Uterus (tissue), 4 donors: ENCODE results near the gene TP53BP1. TPM values are rescaled to one million over a fixed set of nuclear protein-coding genes. Genes with fewer than 3 reads are reported as not detected.

Experiments used
- DNase-seq, 2 donors: peaks; one replicate each; pipeline ENCODE4 v3.0.0-alpha.2; 2019 to 2020
- H3K27ac ChIP-seq, 2 donors: fragments of 200-600 bp; sonication (generic); 1 replicate in 1 of 2; 2 replicates in 1 of 2; pipeline ENCODE4 v1.5.1; 2016 to 2018
- H3K27me3 ChIP-seq, 2 donors: fragments of 200-600 bp; sonication (generic); one replicate each; pipeline ENCODE4 v1.5.1; 2018 to 2019; ENCODE audit warnings: control low read depth in 1 of 2
- H3K36me3 ChIP-seq, 2 donors: fragments of 200-600 bp; sonication (generic); one replicate each; pipeline ENCODE4 v1.5.1; 2019; ENCODE audit warnings: control low read depth in 1 of 2
- H3K4me1 ChIP-seq, 2 donors: fragments of 200-600 bp; sonication (generic); one replicate each; pipeline ENCODE4 v1.5.1; 2018 to 2019; ENCODE audit warnings: control low read depth in 1 of 2
- H3K4me3 ChIP-seq, 2 donors: fragments of 200-600 bp; sonication (generic); 1 replicate in 1 of 2; 2 replicates in 1 of 2; pipeline ENCODE4 v1.5.1; 2018 to 2019; ENCODE audit warnings: mild to moderate bottlenecking in 1 of 2
- H3K9me3 ChIP-seq, 2 donors: fragments of 200-600 bp; sonication (generic); one replicate each; pipeline ENCODE4 v1.5.1; 2019; ENCODE audit warnings: control low read depth in 1 of 2
- CTCF ChIP-seq, 4 experiments: fragments of 200-600 bp in 2 of 4; fragments of 450-650 bp in 2 of 4; sonication (generic) in 2 of 4; IDR thresholded peaks; one replicate each; pipeline ENCODE4 v1.5.1; 2016 to 2019; ENCODE audit warnings: antibody characterized with exemption in 4 of 4, mild to moderate bottlenecking in 2 of 4, moderate library complexity in 1 of 4
- POLR2A ChIP-seq, 2 donors: fragments of 450-650 bp; IDR thresholded peaks; one replicate each; pipeline ENCODE4 v1.6.1; 2016; ENCODE audit warnings: antibody characterized with exemption in 2 of 2, mild to moderate bottlenecking in 1 of 2, moderate library complexity in 1 of 2
- intact Hi-C: fragments of 100-400 bp; cut with DNase I; formaldehyde crosslinking; loops from one replicate; pipeline ENCODE4 v1.15.1; 2023; ENCODE audit warnings: low total_unique reads
- total RNA-seq, 4 donors: library from RNA; depleted of rRNA in 3 of 4; stranded (reverse); fragments of >200 nt in 3 of 4; gene quantifications; one replicate each; pipeline versions ENCODE4 v1.1.0 to v1.2.4, GENCODE V29; 2014 to 2023
- donor health status: DM: yes; HTN: yes; CAD: no.

TP53BP1 gene
- total RNA-seq, 4 donors from 2014 or later, result 30.2 to 150 (median 51.4) TPM

- no peak overlapping the region for H3K4me3 ChIP-seq
- H3K36me3 ChIP-seq, result no peaks in the 10 kb centered on the region
- H3K9me3 ChIP-seq, result peaks cover 0 to 10% of the 10 kb centered on the region in 2 donors
- H3K27me3 ChIP-seq, result no peaks in the 10 kb centered on the region
- no peaks in the 10 kb centered on the region for H3K4me1 ChIP-seq
- intact Hi-C loops, result no loop called here
- DNase-seq, result no peak
- TF ChIP-seq CTCF (IDR thresholded peaks at IDR 0.05), result no peak
- TF ChIP-seq POLR2A (IDR thresholded peaks at IDR 0.05), result no peak
- no peak overlapping the region for H3K27ac ChIP-seq
Measured at GRCh38 chr15:43527802-43528541, 35.0 kb upstream of the TP53BP1 start.

GRCh38 chr15:43527016-43527801 lies 34.3 kb upstream of the TP53BP1 start:
- Histone ChIP-seq H3K4me3 (no peak overlapping the region), H3K4me1 (no peaks in the 10 kb centered on the region), H3K36me3 (no peaks in the 10 kb centered on the region), H3K27ac (no peak overlapping the region), H3K9me3 (peaks cover 0 to 10% of the 10 kb centered on the region in 2 donors), H3K27me3 (no peaks in the 10 kb centered on the region)
- intact Hi-C loops, result no loop called here
- DNase-seq, result no peak
- no peak for TF ChIP-seq POLR2A (IDR thresholded peaks at IDR 0.05)
- TF ChIP-seq CTCF (IDR thresholded peaks at IDR 0.05), result no peak

GRCh38 chr15:43526261-43526930 lies 33.4 kb upstream of the TP53BP1 start:
- TF ChIP-seq CTCF (IDR thresholded peaks at IDR 0.05) (no peak), POLR2A (IDR thresholded peaks at IDR 0.05) (no peak)
- no peak overlapping the region for H3K27ac ChIP-seq
- no peaks in the 10 kb centered on the region for H3K36me3 ChIP-seq

GRCh38 chr15:43525131-43525530 lies 32.2 kb upstream of the TP53BP1 start:
- no peak for TF ChIP-seq CTCF (IDR thresholded peaks at IDR 0.05)
- H3K36me3 ChIP-seq, result no peaks in the 10 kb centered on the region
- no peaks in the 10 kb centered on the region for H3K4me1 ChIP-seq
- no peak for DNase-seq
- H3K9me3 ChIP-seq, result peaks cover 0 to 10% of the 10 kb centered on the region in 2 donors
- no peak overlapping the region for H3K4me3 ChIP-seq
- H3K27me3 ChIP-seq, result no peaks in the 10 kb centered on the region
- H3K27ac ChIP-seq, result no peak overlapping the region
- intact Hi-C loops, result no loop called here

More at GRCh38 chr15:43526261-43526930, 33.4 kb upstream of the TP53BP1 start:
- Histone ChIP-seq H3K27me3 (no peaks in the 10 kb centered on the region), H3K4me3 (no peak overlapping the region), H3K4me1 (no peaks in the 10 kb centered on the region), H3K9me3 (peaks cover 0 to 10% of the 10 kb centered on the region in 2 donors)
- intact Hi-C loops, result no loop called here
- DNase-seq, result no peak
